Esophagus squamous epithelium (tissue), 5 donors: ENCODE measurements around the gene SWSAP1. TPM values are rescaled to one million over a fixed set of nuclear protein-coding genes. Genes with fewer than 3 reads are reported as not detected.
"Not testable (repeated sequence)": the region's sequence is repeated elsewhere in the genome, so short reads cannot be mapped to it uniquely, and the experiment has no call there.

ENCODE experiments used
- DNase-seq: peaks from one replicate; lab custom pipeline; 2025; lab: John Stamatoyannopoulos, UW
- H3K27ac ChIP-seq, 4 donors: fragments of 200-600 bp; sonication (generic); one replicate each; pipeline ENCODE4 v1.5.1; 2016 to 2019; ENCODE audit warnings: mild to moderate bottlenecking in 1 of 4
- H3K27me3 ChIP-seq, 4 donors: fragments of 200-600 bp; sonication (generic); 1 replicate in 3 of 4; 2 replicates in 1 of 4; pipeline versions ENCODE4 v1.5.1 to v1.6.0; 2017 to 2021; ENCODE audit warnings: antibody characterized with exemption in 1 of 4
- H3K36me3 ChIP-seq, 3 donors: fragments of 200-600 bp; sonication (generic); one replicate each; pipeline ENCODE4 v1.5.1; 2016 to 2019
- H3K4me1 ChIP-seq, 3 donors: fragments of 200-600 bp; sonication (generic); one replicate each; pipeline ENCODE4 v1.5.1; 2017 to 2019
- H3K4me3 ChIP-seq, 4 donors: fragments of 200-600 bp; sonication (generic); 1 replicate in 3 of 4; 2 replicates in 1 of 4; pipeline ENCODE4 v1.5.1; 2016 to 2019; ENCODE audit warnings: mild to moderate bottlenecking in 2 of 4, moderate library complexity in 1 of 4
- H3K9me3 ChIP-seq, 3 donors: fragments of 200-600 bp; sonication (generic); one replicate each; pipeline ENCODE4 v1.5.1; 2016 to 2019
- POLR2A ChIP-seq, 4 donors: fragments of 450-650 bp; IDR thresholded peaks; one replicate each; pipeline ENCODE4 v1.6.1; 2017; ENCODE audit warnings: antibody characterized with exemption in 4 of 4, mild to moderate bottlenecking in 4 of 4, moderate library complexity in 3 of 4
- WGBS, 2 donors: methylation state at CpG; one replicate each; pipeline ENCODE4 v1.1.5; 2018; 5-methylcytosine and 5-hydroxymethylcytosine counted together
- intact Hi-C: fragments of 100-400 bp; cut with DNase I; formaldehyde crosslinking; loops from one replicate; pipeline ENCODE4 v1.15.0; 2022
- total RNA-seq, 4 donors: library from RNA; depleted of rRNA; stranded (reverse); fragments of >200 nt; gene quantifications; one replicate each; pipeline ENCODE4 v1.1.0, GENCODE V29; 2016
- TF ChIP-seq, protein P1 (sequence below), 6 experiments: fragments of 450-650 bp in 4 of 6; fragments of 200-600 bp in 2 of 6; sonication (generic) in 2 of 6; IDR thresholded peaks; one replicate each; pipeline ENCODE4 v1.5.1; 2016 to 2019; ENCODE audit warnings: antibody characterized with exemption in 6 of 6, mild to moderate bottlenecking in 4 of 6, moderate library complexity in 4 of 6
- donor health status: DM: yes; HTN: yes; CAD: no.

Gene SWSAP1
- total RNA-seq, 4 donors from 2014 or later, result 1.0 to 2.9 (median 1.3) TPM

DNA sequence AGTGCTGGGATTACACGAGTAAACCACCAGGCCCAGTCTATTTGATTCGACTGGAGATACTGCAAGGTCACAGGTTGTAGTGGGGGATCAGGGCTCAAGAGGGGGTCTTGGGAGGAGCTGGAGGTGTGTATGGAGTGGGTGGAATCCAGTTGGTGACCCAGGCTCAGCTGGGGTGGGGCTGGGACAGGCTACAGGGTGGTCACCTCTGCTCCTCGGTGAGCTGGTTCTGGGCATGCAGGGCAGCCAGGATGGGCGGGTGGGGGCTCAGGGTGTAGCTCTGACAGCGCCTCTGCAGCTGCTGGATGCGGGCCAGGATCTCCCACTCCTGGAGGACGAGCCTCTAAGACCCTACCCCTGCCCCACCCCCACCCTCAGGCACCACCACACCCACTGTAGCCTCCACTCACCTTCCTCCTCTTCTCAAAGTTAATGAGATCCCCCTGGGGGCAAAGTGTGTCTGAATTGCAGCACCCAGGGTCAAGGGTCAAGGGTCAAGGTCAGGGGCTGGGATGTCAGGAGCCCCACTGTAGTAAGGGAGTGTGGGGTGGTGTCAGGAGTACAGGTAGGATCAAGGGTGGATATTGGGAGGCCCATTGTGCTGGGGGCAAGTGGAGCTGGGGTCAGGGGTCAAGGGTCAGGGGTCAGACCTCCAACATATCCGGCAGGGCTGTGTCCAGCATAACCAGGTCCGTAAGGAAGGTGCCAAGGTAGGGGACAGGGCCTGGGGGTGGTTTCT is 27.5 kb downstream of the SWSAP1 start:
- Histone ChIP-seq H3K27ac (no peak overlapping the region), H3K27me3 (peaks cover 0 to 11% (median 0%) of the 10 kb centered on the region in 4 donors), H3K4me3 (no peak overlapping the region), H3K9me3 (no peaks in the 10 kb centered on the region), H3K36me3 (no peaks in the 10 kb centered on the region), H3K4me1 (peaks cover 0 to 6% (median 0%) of the 10 kb centered on the region in 3 donors)
- TF ChIP-seq POLR2A (IDR thresholded peaks at IDR 0.05), result no peak
- TF ChIP-seq, protein P1, sequence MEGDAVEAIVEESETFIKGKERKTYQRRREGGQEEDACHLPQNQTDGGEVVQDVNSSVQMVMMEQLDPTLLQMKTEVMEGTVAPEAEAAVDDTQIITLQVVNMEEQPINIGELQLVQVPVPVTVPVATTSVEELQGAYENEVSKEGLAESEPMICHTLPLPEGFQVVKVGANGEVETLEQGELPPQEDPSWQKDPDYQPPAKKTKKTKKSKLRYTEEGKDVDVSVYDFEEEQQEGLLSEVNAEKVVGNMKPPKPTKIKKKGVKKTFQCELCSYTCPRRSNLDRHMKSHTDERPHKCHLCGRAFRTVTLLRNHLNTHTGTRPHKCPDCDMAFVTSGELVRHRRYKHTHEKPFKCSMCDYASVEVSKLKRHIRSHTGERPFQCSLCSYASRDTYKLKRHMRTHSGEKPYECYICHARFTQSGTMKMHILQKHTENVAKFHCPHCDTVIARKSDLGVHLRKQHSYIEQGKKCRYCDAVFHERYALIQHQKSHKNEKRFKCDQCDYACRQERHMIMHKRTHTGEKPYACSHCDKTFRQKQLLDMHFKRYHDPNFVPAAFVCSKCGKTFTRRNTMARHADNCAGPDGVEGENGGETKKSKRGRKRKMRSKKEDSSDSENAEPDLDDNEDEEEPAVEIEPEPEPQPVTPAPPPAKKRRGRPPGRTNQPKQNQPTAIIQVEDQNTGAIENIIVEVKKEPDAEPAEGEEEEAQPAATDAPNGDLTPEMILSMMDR (IDR thresholded peaks at IDR 0.05), result no peak
- WGBS, 2 donors, result 87 to 93% methylated on average over 4 of the region's 9 CpGs
- no peak for DNase-seq
- intact Hi-C loops, result no loop called here

DNA sequence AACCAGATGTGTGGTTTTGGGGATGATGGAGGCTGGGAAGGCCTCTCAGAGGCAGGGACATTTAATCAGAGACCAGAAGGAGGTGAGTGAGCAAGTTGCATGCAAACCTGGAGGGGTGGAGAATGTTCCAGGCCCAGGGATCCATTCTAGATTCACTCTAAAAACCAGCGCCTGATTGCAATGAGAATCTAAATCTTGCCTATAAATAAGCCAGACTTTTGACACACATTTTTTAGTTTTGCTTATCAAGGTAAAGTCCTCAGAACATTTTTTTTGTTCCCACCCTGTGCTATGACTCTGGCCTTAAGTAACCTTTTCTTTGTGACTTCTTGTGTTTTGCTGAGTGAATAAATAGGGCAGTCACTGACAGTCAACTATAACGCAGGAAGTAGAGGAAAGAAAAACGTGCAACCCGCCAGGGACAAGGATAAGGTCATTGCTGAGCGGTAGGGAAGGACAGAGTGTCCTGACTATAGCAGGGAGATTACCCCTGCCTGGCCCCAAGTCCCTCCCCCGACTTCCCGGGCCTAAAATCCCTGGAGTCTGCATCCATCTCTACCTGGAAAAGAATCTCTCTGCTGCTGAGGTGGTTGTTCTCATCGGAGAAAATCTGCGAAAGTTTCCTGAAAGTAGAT is 30.2 kb downstream of the SWSAP1 start:
- H3K36me3 ChIP-seq, result no peaks in the 10 kb centered on the region
- peaks cover 0 to 6% (median 0%) of the 10 kb centered on the region in 3 donors for H3K4me1 ChIP-seq
- no peak overlapping the region for H3K27ac ChIP-seq
- no peak for DNase-seq
- H3K27me3 ChIP-seq, result peaks cover 0 to 25% (median 0%) of the 10 kb centered on the region in 4 donors
- no peak overlapping the region for H3K4me3 ChIP-seq
- no peak for TF ChIP-seq POLR2A (IDR thresholded peaks at IDR 0.05)
- TF ChIP-seq, protein P1 (IDR thresholded peaks at IDR 0.05), result no peak
- intact Hi-C loops, result no loop called here
- H3K9me3 ChIP-seq, result no peaks in the 10 kb centered on the region
- 56 to 73% methylated on average over 9 of the region's 9 CpGs for WGBS, 2 donors

DNA sequence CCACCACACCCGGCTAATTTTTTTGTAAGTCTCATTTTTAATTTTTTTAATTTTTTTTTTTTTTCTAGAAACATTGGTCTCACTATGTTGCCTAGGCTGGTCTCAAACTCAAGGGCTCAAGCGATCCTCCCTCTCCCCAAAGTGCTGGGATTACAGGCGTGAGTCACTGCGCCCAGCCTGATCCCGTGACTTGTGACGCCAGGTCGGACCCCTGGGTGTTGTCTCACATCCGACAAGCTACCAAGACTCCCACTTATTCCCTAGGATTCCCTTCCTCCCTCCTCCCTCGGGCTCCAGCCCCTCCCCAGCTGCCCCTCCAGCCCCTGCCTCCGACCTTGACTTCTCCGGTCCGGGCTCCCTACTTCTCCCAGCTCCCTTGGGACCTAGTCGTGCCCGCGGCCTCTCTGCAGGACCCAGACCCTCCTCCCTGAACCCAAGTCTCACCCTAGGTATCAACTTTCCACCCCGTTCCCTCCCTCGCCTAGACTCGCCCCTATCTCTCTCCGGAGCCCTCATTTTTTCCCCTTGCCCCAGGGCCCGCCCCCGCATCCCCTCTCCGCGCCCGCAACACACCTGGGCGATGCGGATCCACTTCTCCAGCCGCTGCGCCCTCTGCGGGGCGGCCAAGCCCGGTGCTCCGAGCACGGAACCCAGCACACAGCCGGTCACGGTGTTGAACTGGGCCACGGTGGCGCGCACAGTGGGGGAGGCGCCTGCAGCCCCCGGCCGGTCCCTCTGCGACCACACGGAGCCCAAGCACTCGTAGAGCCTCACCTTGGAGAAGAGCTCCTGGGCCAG is 31.6 kb downstream of the SWSAP1 start:
- Histone ChIP-seq H3K4me3 (no peak overlapping the region), H3K27me3 (peaks cover 0 to 33% (median 0%) of the 10 kb centered on the region in 4 donors), H3K9me3 (no peaks in the 10 kb centered on the region), H3K4me1 (peaks cover 0 to 6% (median 0%) of the 10 kb centered on the region in 3 donors), H3K36me3 (no peaks in the 10 kb centered on the region), H3K27ac (no peak overlapping the region)
- intact Hi-C loops, result no loop called here
- TF ChIP-seq POLR2A (IDR thresholded peaks at IDR 0.05), result no peak
- TF ChIP-seq, protein P1 (IDR thresholded peaks at IDR 0.05), result peak in 3 of 6 experiments; percentile 7 to 45 (median 14)
- no peak for DNase-seq
- 51 to 54% methylated on average over 21 to 27 of the region's 44 CpGs for WGBS, 2 donors

DNA sequence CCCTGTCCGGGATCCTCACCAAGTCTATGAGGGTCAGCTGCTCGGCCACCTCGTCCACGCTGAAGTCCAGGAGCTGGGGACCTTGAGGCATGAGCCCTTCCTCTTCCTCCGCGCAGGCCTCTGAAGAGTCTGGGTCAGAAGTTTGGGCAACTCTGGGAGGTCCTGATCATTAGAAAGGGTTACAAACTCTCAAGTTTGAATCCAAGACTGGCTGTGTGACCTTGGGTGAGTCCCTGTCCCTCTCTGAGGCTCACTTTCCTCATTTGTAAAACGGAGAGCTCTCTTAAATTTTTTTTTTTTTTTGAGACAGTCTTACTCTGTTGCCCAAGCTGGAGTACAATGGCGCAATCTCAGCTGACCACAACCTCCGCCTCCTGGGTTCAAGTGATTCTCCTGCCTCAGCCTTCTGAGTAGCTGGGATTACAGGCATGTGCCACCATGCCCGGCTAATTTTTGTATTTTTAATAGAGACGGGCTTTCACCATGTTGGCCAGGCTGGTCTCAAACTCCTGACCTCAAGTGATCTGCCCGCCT is 32.3 kb downstream of the SWSAP1 start:
- H3K27me3 ChIP-seq, result peaks cover 0 to 39% (median 0%) of the 10 kb centered on the region in 4 donors
- H3K4me1 ChIP-seq, H3K4me3 ChIP-seq, H3K9me3 ChIP-seq, DNase-seq, H3K36me3 ChIP-seq, intact Hi-C loops, H3K27ac ChIP-seq: not testable (repeated sequence)
- 67 to 80% methylated on average over 3 to 11 of the region's 12 CpGs for WGBS, 2 donors

DNA sequence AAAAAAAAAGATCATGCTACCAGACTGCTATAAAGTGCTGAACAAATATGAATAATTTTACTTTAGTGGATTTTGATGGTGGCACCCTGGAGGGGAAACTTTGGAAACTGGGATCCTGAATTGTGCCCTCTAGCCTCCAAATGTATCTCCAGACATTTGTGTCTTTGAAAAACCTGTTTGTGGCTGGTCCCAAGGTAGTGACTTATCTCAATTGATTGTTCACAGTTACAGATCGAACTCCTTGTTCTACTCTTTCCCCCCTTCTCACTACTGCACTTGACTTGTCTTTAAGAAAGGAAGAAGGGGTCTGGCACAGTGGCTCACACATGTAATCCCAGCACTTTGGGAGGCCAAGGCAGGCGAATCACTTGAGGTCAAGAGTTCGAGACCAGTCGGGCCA is 34.1 kb downstream of the SWSAP1 start:
- Histone ChIP-seq H3K4me3 (no peak overlapping the region), H3K27me3 (peaks cover 0 to 39% (median 0%) of the 10 kb centered on the region in 4 donors), H3K4me1 (peaks cover 0 to 6% (median 0%) of the 10 kb centered on the region in 3 donors), H3K36me3 (no peaks in the 10 kb centered on the region), H3K9me3 (no peaks in the 10 kb centered on the region), H3K27ac (no peak overlapping the region)
- TF ChIP-seq, protein P1 (IDR thresholded peaks at IDR 0.05), result no peak
- no peak for TF ChIP-seq POLR2A (IDR thresholded peaks at IDR 0.05)
- no peak for DNase-seq
- WGBS, 2 donors, result 67 to 83% methylated on average over 4 of the region's 4 CpGs
- intact Hi-C loops, result no loop called here
